Thoracic aorta (tissue), 2 donors: ENCODE results near the gene ACAA1. TPM values are rescaled to one million over a fixed set of nuclear protein-coding genes. Genes with fewer than 3 reads are reported as not detected.

Experiments used
- ATAC-seq: fragments of 150-250 bp; one replicate; pipeline ENCODE4 v1.8.0; 2017; ENCODE audit warnings: low read depth; ENCODE audit not compliant: insufficient number of reproducible peaks, low FRiP score
- DNase-seq: peaks from one replicate; pipeline ENCODE4 v3.0.0-alpha.2; 2020; ENCODE audit warnings: low spot score
- H3K27ac ChIP-seq, 2 donors: fragments of 200-600 bp; sonication (generic); 1 replicate in 1 of 2; 2 replicates in 1 of 2; pipeline ENCODE4 v1.5.1; 2016; ENCODE audit warnings: mild to moderate bottlenecking in 2 of 2, moderate library complexity in 2 of 2
- H3K27me3 ChIP-seq: fragments of 200-600 bp; sonication (generic); replicated peaks from 2 replicates; pipeline ENCODE4 v1.6.0; 2016; ENCODE audit warnings: mild to moderate bottlenecking; ENCODE audit not compliant: insufficient read depth
- H3K36me3 ChIP-seq: fragments of 200-600 bp; sonication (generic); one replicate; pipeline ENCODE4 v1.5.1; 2016
- H3K4me1 ChIP-seq, 2 donors: fragments of 200-600 bp; sonication (generic); 1 replicate in 1 of 2; 2 replicates in 1 of 2; pipeline versions ENCODE4 v1.5.1 to v1.6.0; 2016; ENCODE audit warnings: low read depth in 2 of 2, mild to moderate bottlenecking in 1 of 2; ENCODE audit not compliant: control insufficient read depth in 1 of 2
- H3K4me3 ChIP-seq: fragments of 200-600 bp; sonication (generic); 2 replicates; pipeline ENCODE4 v1.5.1; 2016; ENCODE audit warnings: mild to moderate bottlenecking
- H3K9me3 ChIP-seq: fragments of 200-600 bp; sonication (generic); 2 replicates; pipeline ENCODE4 v1.5.1; 2016
- total RNA-seq, 2 donors: library from RNA; depleted of rRNA; stranded (reverse); fragments of >200 nt; gene quantifications; one replicate each; pipeline versions ENCODE4 v1.1.0 to v1.2.3, GENCODE V29; 2016
- TF ChIP-seq, protein P1 (sequence below): fragments of 200-600 bp; sonication (generic); IDR thresholded peaks from one replicate; pipeline ENCODE4 v1.5.1; 2019; ENCODE audit warnings: antibody characterized with exemption

The ACAA1 gene
- total RNA-seq, 2 donors from 2014 or later = 34.8 to 37.6 TPM

DNA sequence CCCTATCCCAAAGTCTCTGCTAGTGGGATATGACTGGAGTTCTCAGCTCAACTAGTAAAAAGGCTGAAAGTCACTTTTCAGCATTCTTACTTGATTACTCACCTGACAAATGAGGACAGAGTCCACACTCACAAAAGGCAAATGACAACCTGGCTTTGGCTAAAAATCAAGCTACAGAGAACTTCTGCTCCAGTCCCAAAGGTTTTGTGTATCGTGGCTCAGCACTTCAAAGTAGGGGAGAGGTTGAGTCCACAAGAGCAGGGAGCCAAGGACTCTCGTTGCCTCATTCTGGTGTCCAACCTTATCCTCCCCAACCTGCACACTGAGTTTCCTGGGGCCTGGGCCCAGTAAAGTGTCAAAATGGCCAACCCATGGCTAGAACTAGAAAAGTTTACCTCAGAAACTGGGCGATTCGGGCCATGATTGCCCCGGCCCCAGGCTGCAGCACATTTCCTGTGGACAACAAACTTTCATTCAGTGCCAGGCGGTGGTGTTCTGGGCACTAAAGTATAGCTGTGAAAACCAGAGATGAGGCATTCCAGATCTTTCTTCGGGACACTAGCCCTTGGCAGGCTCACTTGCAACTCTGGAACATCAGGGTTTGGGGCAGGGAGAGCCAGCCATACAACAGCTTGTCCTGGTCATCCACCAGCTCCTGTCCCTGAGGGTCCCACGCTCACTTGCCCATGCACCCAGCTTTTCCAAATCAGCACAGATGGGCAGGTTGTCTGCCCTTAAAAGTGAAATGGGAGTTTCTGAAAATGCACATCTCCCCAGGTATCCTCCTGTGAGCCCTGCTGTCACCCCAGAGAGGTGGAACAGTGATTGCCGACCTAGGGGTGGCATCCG, 3.1 kb downstream of the ACAA1 start:
- Histone ChIP-seq H3K27me3 (no peaks in the 10 kb centered on the region), H3K4me1 (peaks cover 13 to 42% of the 10 kb centered on the region in 2 donors), H3K9me3 (no peaks in the 10 kb centered on the region), H3K36me3 (peaks cover 47% of the 10 kb centered on the region), H3K27ac (no peak overlapping the region), H3K4me3 (no peak overlapping the region)
- TF ChIP-seq, protein P1, sequence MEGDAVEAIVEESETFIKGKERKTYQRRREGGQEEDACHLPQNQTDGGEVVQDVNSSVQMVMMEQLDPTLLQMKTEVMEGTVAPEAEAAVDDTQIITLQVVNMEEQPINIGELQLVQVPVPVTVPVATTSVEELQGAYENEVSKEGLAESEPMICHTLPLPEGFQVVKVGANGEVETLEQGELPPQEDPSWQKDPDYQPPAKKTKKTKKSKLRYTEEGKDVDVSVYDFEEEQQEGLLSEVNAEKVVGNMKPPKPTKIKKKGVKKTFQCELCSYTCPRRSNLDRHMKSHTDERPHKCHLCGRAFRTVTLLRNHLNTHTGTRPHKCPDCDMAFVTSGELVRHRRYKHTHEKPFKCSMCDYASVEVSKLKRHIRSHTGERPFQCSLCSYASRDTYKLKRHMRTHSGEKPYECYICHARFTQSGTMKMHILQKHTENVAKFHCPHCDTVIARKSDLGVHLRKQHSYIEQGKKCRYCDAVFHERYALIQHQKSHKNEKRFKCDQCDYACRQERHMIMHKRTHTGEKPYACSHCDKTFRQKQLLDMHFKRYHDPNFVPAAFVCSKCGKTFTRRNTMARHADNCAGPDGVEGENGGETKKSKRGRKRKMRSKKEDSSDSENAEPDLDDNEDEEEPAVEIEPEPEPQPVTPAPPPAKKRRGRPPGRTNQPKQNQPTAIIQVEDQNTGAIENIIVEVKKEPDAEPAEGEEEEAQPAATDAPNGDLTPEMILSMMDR = no peak
- no peak for ATAC-seq
- DNase-seq = no peak

DNA sequence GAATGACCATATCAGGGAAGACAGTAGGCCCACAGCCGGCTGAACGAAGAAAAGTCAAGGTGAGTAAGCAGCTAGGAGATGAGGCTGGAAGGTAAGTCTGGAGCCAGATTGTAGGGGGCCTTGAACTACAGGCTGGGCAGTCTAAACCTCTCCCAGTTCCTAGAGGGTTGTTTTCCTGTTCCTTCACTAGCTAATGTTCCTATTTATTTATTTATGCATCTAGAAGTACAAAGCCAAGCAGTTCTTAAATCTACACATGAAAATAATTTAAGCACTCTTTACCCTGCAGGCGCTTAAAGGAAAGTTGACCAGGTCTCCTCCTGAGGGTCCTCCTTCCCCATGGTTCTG, 3.7 kb downstream of the ACAA1 start:
- H3K4me1 ChIP-seq = peaks cover 13 to 41% of the 10 kb centered on the region in 2 donors
- H3K27me3 ChIP-seq = no peaks in the 10 kb centered on the region
- ATAC-seq (no peak), DNase-seq (no peak)
- H3K36me3 ChIP-seq = peaks cover 53% of the 10 kb centered on the region
- no peaks in the 10 kb centered on the region for H3K9me3 ChIP-seq
- no peak overlapping the region for H3K27ac ChIP-seq
- no peak overlapping the region for H3K4me3 ChIP-seq
- TF ChIP-seq, protein P1 = no peak

GRCh38 chr3:38131621-38132369, 5.1 kb downstream of the ACAA1 start:
- ATAC-seq = no peak
- DNase-seq = no peak
- Histone ChIP-seq H3K27me3 (no peaks in the 10 kb centered on the region), H3K9me3 (no peaks in the 10 kb centered on the region), H3K36me3 (peaks cover 67% of the 10 kb centered on the region), H3K4me3 (no peak overlapping the region), H3K4me1 (peaks cover 8 to 36% of the 10 kb centered on the region in 2 donors), H3K27ac (no peak overlapping the region)
- TF ChIP-seq, protein P1 = no peak

DNA sequence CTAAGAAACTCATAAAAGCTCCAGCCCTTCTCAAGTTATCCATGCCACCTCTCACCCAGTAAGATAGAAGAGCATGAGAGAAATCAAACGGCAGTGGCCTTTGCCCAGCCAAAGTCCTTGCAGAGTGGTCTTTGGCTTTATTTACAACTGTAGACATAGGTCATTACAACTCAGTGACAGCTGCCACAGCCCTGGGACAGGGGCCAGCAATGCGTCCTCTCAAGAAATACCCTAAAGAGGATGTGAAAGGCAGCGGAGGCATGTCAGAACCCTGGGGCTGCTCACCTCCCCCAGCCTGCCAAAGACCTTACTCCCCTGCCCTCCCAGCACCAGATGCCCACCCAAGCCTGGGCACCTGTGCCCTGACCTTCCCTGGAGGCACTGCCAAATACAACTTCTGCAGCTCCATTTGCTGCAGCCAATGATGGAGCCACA, 6.3 kb downstream of the ACAA1 start:
- DNase-seq (no peak), ATAC-seq (no peak)
- Histone ChIP-seq H3K4me3 (no peak overlapping the region), H3K9me3 (no peaks in the 10 kb centered on the region), H3K4me1 (peaks cover 5 to 29% of the 10 kb centered on the region in 2 donors), H3K27me3 (no peaks in the 10 kb centered on the region), H3K36me3 (peaks cover 78% of the 10 kb centered on the region), H3K27ac (no peak overlapping the region)
- TF ChIP-seq, protein P1 = no peak

DNA sequence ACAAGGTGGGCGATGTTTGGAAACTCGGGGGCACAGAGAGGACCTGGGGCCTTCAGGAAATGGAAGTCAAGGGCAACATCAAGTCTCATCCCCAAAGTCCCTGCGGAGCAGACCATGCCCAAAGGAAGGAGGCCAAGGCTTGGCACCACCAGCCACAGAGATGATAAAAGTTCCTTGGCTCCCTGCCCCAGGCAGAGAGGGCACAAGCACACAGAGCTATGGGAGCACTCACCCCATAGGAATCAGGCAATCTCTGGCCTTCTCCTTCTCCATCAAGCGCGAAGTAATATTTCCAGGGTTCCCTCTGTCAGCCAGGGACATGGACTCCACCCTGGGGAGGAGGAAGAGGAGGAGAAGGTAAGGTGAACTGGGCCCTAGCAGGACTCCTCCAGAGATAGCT, 7.9 kb downstream of the ACAA1 start:
- no peak for DNase-seq
- Histone ChIP-seq H3K4me1 (peaks cover 0 to 17% of the 10 kb centered on the region in 2 donors), H3K9me3 (no peaks in the 10 kb centered on the region), H3K27ac (no peak overlapping the region), H3K27me3 (no peaks in the 10 kb centered on the region), H3K4me3 (no peak overlapping the region), H3K36me3 (peaks cover 75% of the 10 kb centered on the region)
- no peak for ATAC-seq
- TF ChIP-seq, protein P1 = no peak
